BLaER1 treated with 17β-estradiol and CSF1 and Interleukin-3, amounts not matched to agents 10 nM and 100 nM (cell line): ENCODE data around the gene CENPC.
"Not testable (repeated sequence)": the region's sequence is repeated elsewhere in the genome, so short reads cannot be mapped to it uniquely, and the experiment has no call there.

Source experiments
- H3K27ac ChIP-seq, 11 experiments: shearing (Covaris generic); formaldehyde crosslinking; 2 replicates each; pipeline ENCODE4 v1.8.1; 2022
- H3K27me3 ChIP-seq, 11 experiments: shearing (Covaris generic); formaldehyde crosslinking; 2 replicates each; pipeline ENCODE4 v1.8.1; 2022
- H3K36me3 ChIP-seq, 11 experiments: shearing (Covaris generic); formaldehyde crosslinking; 2 replicates each; pipeline ENCODE4 v1.8.1; 2022
- H3K4me1 ChIP-seq, 10 experiments: shearing (Covaris generic); formaldehyde crosslinking; 2 replicates each; pipeline ENCODE4 v1.8.1; 2022
- H3K4me2 ChIP-seq, 11 experiments: shearing (Covaris generic); formaldehyde crosslinking; 2 replicates each; pipeline ENCODE4 v1.8.1; 2022
- H3K4me3 ChIP-seq, 10 experiments: shearing (Covaris generic); formaldehyde crosslinking; 2 replicates each; pipeline ENCODE4 v1.8.1; 2022
- H3K9ac ChIP-seq, 11 experiments: shearing (Covaris generic); formaldehyde crosslinking; 2 replicates each; pipeline ENCODE4 v1.8.1; 2022
- H3K9me3 ChIP-seq, 11 experiments: shearing (Covaris generic); formaldehyde crosslinking; replicated peaks in 1 of 11; 2 replicates each; pipeline ENCODE4 v1.8.1; 2022
- H4K20me1 ChIP-seq, 11 experiments: shearing (Covaris generic); formaldehyde crosslinking; 2 replicates each; pipeline ENCODE4 v1.8.1; 2022
- Cebpa-rat ChIP-seq, 11 experiments: shearing (Covaris generic); IDR thresholded peaks; 2 replicates each; pipeline ENCODE4 v1.8.1; 2022

Gene CENPC

DNA sequence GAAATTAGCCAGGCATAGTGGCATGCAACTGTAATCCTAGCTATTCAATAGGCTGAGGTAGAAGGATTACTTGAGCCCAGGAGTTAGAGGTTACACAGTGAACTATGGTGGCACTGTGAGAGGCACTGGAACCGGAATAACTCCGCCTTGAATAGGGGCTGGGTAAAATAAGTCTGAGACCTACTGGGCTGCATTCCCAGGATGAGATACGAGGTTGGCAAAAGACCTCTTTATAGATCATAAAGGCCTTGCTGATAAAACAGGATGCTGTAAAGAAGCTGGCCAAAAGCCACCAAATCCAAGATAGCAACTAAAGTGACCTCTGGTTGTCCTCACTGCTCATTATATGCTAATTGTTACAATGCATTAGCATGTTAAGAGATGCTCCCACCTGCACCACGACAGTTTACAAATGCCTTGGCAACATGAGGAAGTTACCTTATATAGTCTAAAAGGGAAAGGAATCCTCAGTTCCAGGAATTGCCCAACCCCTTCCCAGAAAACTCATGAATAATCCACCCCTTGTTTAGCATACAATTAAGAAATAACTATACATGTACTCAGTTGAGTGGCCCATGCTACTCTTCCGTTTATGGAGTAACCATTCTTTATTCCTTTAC lies 88.6 kb downstream of the CENPC start:
- Histone ChIP-seq H3K4me2 (no peak overlapping the region), H3K27ac (no peak overlapping the region), H4K20me1 (no peaks in the 10 kb centered on the region), H3K36me3 (peaks cover 30 to 67% (median 53%) of the 10 kb centered on the region in 11 experiments), H3K9me3 (peaks cover 0 to 7% (median 4%) of the 10 kb centered on the region in 11 experiments; a peak in 1 of 22 replicates), H3K27me3 (no peaks in the 10 kb centered on the region), H3K4me3 (no peak overlapping the region), H3K9ac (no peak overlapping the region), H3K4me1 (peaks cover 0 to 9% (median 0%) of the 10 kb centered on the region in 10 experiments; a peak in 3 of 20 replicates)
- TF ChIP-seq Cebpa-rat (IDR thresholded peaks at IDR 0.05): no peak

DNA sequence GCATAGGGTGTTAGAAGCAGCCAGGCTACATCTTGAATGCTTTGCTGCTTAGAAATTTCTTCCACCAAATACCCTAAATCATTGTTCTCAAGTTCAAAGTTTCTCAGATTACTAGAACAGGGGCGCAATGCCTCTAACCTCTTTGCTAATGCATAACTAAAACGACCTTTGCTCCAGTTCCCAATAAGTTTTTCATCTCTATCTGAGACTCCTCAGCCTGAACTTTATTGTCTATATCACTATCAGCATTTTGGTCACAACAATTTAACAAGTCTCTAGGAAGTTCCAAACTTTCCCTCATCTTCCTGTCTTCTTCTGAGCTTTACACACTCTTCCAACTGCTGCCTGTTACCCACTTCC lies 92.5 kb downstream of the CENPC start:
- H3K27ac ChIP-seq, H3K9ac ChIP-seq, H3K4me1 ChIP-seq: not testable (repeated sequence)

DNA sequence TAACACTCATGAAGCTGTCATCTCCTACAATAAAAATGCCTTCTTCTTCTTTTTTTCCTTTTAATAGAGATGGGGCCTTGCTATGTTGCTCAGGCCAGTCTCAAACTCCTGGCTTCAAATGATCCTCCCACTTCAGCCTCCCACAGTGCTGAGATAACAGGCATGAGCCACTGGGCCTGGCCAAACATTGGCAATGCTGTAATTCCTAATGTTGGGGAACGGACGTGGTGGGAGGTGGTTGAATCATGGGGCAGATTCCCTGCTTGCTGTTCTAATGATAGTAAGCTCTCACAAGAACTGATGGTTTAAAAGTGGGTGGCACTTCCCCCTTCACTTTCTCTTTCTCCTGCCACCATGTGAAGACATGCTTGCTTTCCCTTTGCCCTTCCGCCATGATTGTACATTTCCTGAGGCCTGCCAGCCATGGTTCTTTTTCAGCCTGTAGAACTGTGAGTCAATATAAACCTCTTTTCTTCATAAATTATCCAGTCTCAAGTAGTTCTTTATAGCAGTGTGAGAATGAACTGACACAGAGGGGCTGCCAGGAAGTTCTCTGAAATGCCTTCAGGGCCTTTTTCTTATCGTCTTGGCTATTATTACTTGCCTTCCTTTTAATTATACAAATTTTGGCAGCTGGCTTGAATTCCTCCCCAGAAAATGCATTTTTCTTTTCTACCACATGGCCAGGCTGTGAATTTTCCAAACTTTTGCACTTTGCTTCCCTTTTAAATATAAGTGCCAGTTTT lies 93.0 kb downstream of the CENPC start:
- Histone ChIP-seq H3K4me2 (no peak overlapping the region), H3K27ac (no peak overlapping the region), H3K4me1 (peaks cover 0 to 9% (median 0%) of the 10 kb centered on the region in 10 experiments; a peak in 3 of 20 replicates), H3K27me3 (no peaks in the 10 kb centered on the region), H4K20me1 (no peaks in the 10 kb centered on the region), H3K9ac (no peak overlapping the region), H3K36me3 (peaks cover 27 to 79% (median 49%) of the 10 kb centered on the region in 11 experiments; a peak in 20 of 22 replicates), H3K9me3 (peaks cover 0 to 13% (median 10%) of the 10 kb centered on the region in 11 experiments; a peak in 15 of 22 replicates), H3K4me3 (no peak overlapping the region)
- no peak for TF ChIP-seq Cebpa-rat (IDR thresholded peaks at IDR 0.05)

More for the DNA sequence above, 92.5 kb downstream of the CENPC start:
- H3K27me3 ChIP-seq, H4K20me1 ChIP-seq, H3K4me3 ChIP-seq, H3K4me2 ChIP-seq: not testable (repeated sequence)
- Histone ChIP-seq H3K9me3 (peaks cover 0 to 12% (median 8%) of the 10 kb centered on the region in 11 experiments; a peak in 15 of 22 replicates), H3K36me3 (peaks cover 29 to 79% (median 48%) of the 10 kb centered on the region in 11 experiments)

DNA sequence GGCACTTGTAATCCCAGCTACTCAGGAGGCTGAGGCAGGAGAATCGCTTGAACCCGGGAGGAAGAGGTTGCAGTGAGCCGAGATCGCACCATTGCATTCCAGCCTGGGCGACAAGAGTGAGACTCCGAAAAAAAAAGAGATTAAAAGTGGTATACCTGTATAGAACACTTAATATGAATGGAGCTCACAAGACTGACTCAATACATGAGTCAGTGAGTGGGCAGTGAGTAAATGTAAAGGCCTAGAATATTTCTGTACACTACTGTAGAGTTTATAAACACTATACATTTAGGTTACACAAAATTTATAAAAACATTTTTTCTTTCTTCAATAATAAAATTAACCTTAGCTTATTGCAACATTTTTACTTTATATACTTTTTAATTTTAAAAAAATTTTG lies 93.8 kb downstream of the CENPC start:
- H3K9ac ChIP-seq: no peak overlapping the region
- TF ChIP-seq Cebpa-rat (IDR thresholded peaks at IDR 0.05): no peak
- H4K20me1 ChIP-seq: no peaks in the 10 kb centered on the region
- peaks cover 25 to 74% (median 43%) of the 10 kb centered on the region in 11 experiments; a peak in 20 of 22 replicates for H3K36me3 ChIP-seq
- no peak overlapping the region for H3K4me2 ChIP-seq
- no peak overlapping the region for H3K4me3 ChIP-seq
- no peaks in the 10 kb centered on the region for H3K27me3 ChIP-seq
- H3K27ac ChIP-seq: no peak overlapping the region
- H3K4me1 ChIP-seq: peaks cover 0 to 9% (median 0%) of the 10 kb centered on the region in 10 experiments; a peak in 3 of 20 replicates
- peaks cover 0 to 13% (median 10%) of the 10 kb centered on the region in 11 experiments; a peak in 15 of 22 replicates for H3K9me3 ChIP-seq

DNA sequence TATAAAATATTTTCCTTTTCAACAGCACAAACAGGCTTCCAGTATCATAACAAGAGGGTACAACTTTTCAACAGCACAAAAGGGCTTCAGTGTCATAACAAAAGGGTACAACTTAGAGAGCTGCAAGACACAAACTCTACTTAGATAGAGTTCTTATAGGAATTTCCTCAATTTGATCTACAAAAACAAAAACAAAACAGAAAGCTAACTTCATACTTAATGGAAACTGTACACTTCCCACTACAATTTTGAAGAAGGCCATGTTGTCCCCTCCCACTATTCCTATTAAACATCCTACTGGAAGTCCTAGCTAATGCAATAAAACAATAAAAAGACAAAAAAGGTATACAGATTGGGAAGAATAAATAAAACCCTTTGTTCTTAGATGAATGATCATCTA lies 96.7 kb downstream of the CENPC start:
- TF ChIP-seq Cebpa-rat (IDR thresholded peaks at IDR 0.05): no peak
- peaks cover 4 to 19% (median 12%) of the 10 kb centered on the region in 11 experiments; a peak in 16 of 22 replicates for H3K9me3 ChIP-seq
- peaks cover 13 to 62% (median 26%) of the 10 kb centered on the region in 11 experiments; a peak in 18 of 22 replicates for H3K36me3 ChIP-seq

DNA sequence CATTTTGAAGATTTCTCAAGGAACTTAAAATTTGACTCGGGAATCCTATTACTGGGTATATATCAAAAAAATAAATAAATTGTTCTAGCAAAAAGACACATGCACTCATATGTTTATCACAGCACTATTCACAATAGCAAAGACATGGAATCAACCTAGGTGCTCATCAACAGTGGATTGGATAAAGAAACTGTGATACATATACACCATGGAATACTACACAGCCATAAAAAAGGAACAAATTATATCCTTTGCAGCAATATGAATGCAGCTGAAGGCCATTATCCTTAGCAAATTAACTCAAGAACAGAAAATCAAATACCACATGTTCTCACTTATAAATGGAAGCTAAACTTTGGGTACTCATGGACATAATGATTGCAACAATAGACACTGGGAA lies 97.4 kb downstream of the CENPC start:
- peaks cover 4 to 19% (median 12%) of the 10 kb centered on the region in 11 experiments; a peak in 16 of 22 replicates for H3K9me3 ChIP-seq
- peaks cover 8 to 62% (median 22%) of the 10 kb centered on the region in 11 experiments; a peak in 17 of 22 replicates for H3K36me3 ChIP-seq
- H3K27ac ChIP-seq: no peak overlapping the region
- no peaks in the 10 kb centered on the region for H4K20me1 ChIP-seq
- H3K4me3 ChIP-seq: no peak overlapping the region
- no peak for TF ChIP-seq Cebpa-rat (IDR thresholded peaks at IDR 0.05)
- H3K27me3 ChIP-seq: no peaks in the 10 kb centered on the region
- H3K9ac ChIP-seq: no peak overlapping the region
- no peaks in the 10 kb centered on the region for H3K4me1 ChIP-seq
- H3K4me2 ChIP-seq: no peak overlapping the region

More for the DNA sequence above, 96.7 kb downstream of the CENPC start:
- Histone ChIP-seq H3K27ac (no peak overlapping the region), H3K4me2 (no peak overlapping the region), H3K4me1 (peaks cover 0 to 7% (median 0%) of the 10 kb centered on the region in 10 experiments; a peak in 3 of 20 replicates), H3K4me3 (no peak overlapping the region), H4K20me1 (no peaks in the 10 kb centered on the region), H3K27me3 (no peaks in the 10 kb centered on the region), H3K9ac (no peak overlapping the region)

DNA sequence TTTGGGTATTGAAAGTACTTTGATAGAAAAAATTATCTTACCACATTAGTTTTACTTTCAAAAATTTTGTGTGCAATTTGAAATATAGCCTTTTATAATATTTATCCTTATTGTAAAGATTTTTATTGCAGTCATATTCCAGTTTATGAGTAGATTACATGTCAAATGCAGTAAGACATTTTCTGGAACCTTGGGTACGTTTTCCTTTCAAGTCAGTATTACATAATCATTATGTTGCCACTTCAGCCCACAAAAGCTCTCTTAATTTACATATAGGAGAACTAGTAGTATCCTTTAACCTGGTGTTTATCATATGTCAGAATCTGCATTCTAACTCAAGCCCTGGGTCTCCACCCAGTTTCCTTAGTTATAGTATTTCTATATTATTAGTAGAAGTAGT lies 98.5 kb downstream of the CENPC start:
- H3K36me3 ChIP-seq: peaks cover 3 to 73% (median 24%) of the 10 kb centered on the region in 11 experiments; a peak in 18 of 22 replicates
- no peak overlapping the region for H3K4me2 ChIP-seq
- no peak overlapping the region for H3K27ac ChIP-seq
- no peak overlapping the region for H3K4me3 ChIP-seq
- H3K27me3 ChIP-seq: no peaks in the 10 kb centered on the region
- no peak for TF ChIP-seq Cebpa-rat (IDR thresholded peaks at IDR 0.05)
- H3K9ac ChIP-seq: no peak overlapping the region
- H3K9me3 ChIP-seq: peaks cover 4 to 19% (median 12%) of the 10 kb centered on the region in 11 experiments; a peak in 16 of 22 replicates
- no peaks in the 10 kb centered on the region for H4K20me1 ChIP-seq
- no peaks in the 10 kb centered on the region for H3K4me1 ChIP-seq

DNA sequence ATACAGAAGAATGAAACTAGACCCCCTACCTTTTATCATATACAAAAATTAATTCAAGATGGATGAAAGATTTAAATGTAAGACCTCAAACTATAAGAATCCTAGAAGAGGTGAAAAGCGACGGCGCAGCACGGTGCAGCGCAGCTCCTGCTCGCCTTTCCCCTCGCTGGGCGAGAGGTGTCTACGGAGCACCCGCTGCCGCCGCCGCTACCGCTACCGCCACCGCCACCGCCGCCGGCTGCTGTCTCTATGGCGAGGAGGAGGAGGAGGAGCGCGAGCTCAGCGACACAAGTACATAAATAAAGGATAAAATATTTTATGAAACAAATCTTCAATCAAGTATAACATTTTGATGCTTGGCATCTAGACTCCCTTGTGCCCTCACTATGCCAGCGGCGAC lies 99.4 kb downstream of the CENPC start:
- H3K4me1 ChIP-seq, H4K20me1 ChIP-seq, H3K27me3 ChIP-seq, H3K4me3 ChIP-seq, H3K27ac ChIP-seq, H3K9ac ChIP-seq, H3K4me2 ChIP-seq: not testable (repeated sequence)
- Histone ChIP-seq H3K9me3 (peaks cover 4 to 20% (median 12%) of the 10 kb centered on the region in 11 experiments; a peak in 16 of 22 replicates), H3K36me3 (peaks cover 3 to 72% (median 27%) of the 10 kb centered on the region in 11 experiments; a peak in 18 of 22 replicates)

DNA sequence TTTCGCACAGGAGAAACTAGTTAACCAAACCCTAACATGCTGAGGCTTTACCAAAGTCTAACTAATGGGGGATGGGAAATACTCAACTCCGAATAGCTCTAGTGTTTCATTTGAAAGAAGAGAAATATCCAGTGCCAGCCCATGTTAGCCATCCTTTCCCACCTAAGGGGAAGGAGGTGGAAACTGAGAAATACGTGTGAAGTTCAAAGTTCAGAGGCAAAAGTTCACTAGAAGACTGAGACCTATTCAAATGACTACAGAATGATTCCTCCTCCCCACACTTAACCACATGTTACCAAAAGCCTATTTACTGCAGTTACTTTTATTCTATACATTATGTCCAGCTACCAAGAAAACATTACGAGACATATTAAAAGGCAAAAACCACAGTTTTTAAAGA lies 106.3 kb downstream of the CENPC start:
- no peak overlapping the region for H3K27ac ChIP-seq
- H3K4me2 ChIP-seq: no peak overlapping the region
- H3K9me3 ChIP-seq: peaks cover 0 to 7% (median 0%) of the 10 kb centered on the region in 11 experiments; a peak in 2 of 22 replicates
- no peak overlapping the region for H3K9ac ChIP-seq
- no peak for TF ChIP-seq Cebpa-rat (IDR thresholded peaks at IDR 0.05)
- no peaks in the 10 kb centered on the region for H4K20me1 ChIP-seq
- no peak overlapping the region for H3K4me3 ChIP-seq
- H3K36me3 ChIP-seq: peaks cover 9 to 53% (median 18%) of the 10 kb centered on the region in 11 experiments; a peak in 18 of 22 replicates
- peaks cover 0 to 7% (median 0%) of the 10 kb centered on the region in 10 experiments; a peak in 1 of 20 replicates for H3K4me1 ChIP-seq
- H3K27me3 ChIP-seq: no peaks in the 10 kb centered on the region
